DOHH2 (cell line): ENCODE measurements around the gene GAB2.

Source experiments
- H3F3A ChIP-seq: fragments of 200-600 bp; sonication (generic), shearing (Covaris generic); 2 replicates; pipeline ENCODE4 v1.6.0; 2016; ENCODE audit warnings: antibody characterized with exemption, mild to moderate bottlenecking; ENCODE audit not compliant: control insufficient read depth, insufficient read depth
- H3K27ac ChIP-seq: fragments of 200-600 bp; sonication (generic); 2 replicates; pipeline ENCODE4 v1.5.1; 2014; ENCODE audit warnings: low read depth, mild to moderate bottlenecking, low read length, moderate library complexity
- H3K27me3 ChIP-seq: fragments of 200-600 bp; sonication (generic); 2 replicates; pipeline ENCODE4 v1.6.1; 2014; ENCODE audit warnings: mild to moderate bottlenecking, low read length, mixed read lengths; ENCODE audit not compliant: control insufficient read depth
- H3K36me3 ChIP-seq: fragments of 200-600 bp; sonication (generic); 2 replicates; pipeline ENCODE4 v1.6.1; 2014; ENCODE audit warnings: mild to moderate bottlenecking, low read length, moderate library complexity, mixed read lengths; ENCODE audit not compliant: control insufficient read depth
- H3K4me1 ChIP-seq: fragments of 200-600 bp; sonication (generic); 2 replicates; pipeline ENCODE4 v1.6.1; 2014; ENCODE audit warnings: mild to moderate bottlenecking, low read length, mixed read lengths; ENCODE audit not compliant: control insufficient read depth
- H3K4me2 ChIP-seq: fragments of 200-600 bp; sonication (generic); 2 replicates; pipeline ENCODE4 v1.6.0; 2014; ENCODE audit warnings: mild to moderate bottlenecking, low read length, moderate library complexity
- H3K4me3 ChIP-seq: fragments of 200-600 bp; sonication (generic); 2 replicates; pipeline ENCODE4 v1.5.1; 2014; ENCODE audit warnings: mild to moderate bottlenecking, low read length, mixed read lengths
- H3K79me2 ChIP-seq: fragments of 200-600 bp; sonication (generic); 2 replicates; pipeline ENCODE4 v1.6.1; 2014; ENCODE audit warnings: mild to moderate bottlenecking, low read length, mixed read lengths; ENCODE audit not compliant: control insufficient read depth
- H3K9me2 ChIP-seq: fragments of 200-600 bp; sonication (generic); replicated peaks from 2 replicates; pipeline ENCODE4 v1.6.1; 2014; ENCODE audit warnings: mild to moderate bottlenecking, low read length, mixed read lengths; ENCODE audit not compliant: control insufficient read depth
- H3K9me3 ChIP-seq: fragments of 200-600 bp; sonication (generic); 2 replicates; pipeline ENCODE4 v1.6.1; 2014; ENCODE audit warnings: antibody characterized with exemption, low read length, mixed read lengths; ENCODE audit not compliant: control insufficient read depth, insufficient read depth
- H4K20me1 ChIP-seq: fragments of 200-600 bp; sonication (generic); 2 replicates; pipeline ENCODE4 v1.6.0; 2014; ENCODE audit warnings: low read depth, mild to moderate bottlenecking, antibody characterized with exemption, low read length, moderate library complexity; ENCODE audit not compliant: control insufficient read depth, insufficient read depth
- CTCF ChIP-seq: fragments of 200-600 bp; sonication (generic); IDR thresholded peaks from one replicate; pipeline ENCODE4 v1.5.1; 2014; ENCODE audit warnings: antibody characterized with exemption, mild to moderate bottlenecking, low read depth, low read length; ENCODE audit not compliant: poor library complexity, severe bottlenecking
- EZH2phosphoT487 ChIP-seq: fragments of 200-600 bp; sonication (generic); IDR thresholded peaks from 2 replicates; pipeline ENCODE4 v1.6.1; 2017; ENCODE audit warnings: borderline replicate concordance, mild to moderate bottlenecking, antibody characterized with exemption, low read length, moderate library complexity, mixed read lengths

GAB2 gene

GRCh38 chr11:78310500-78310909 is 107.1 kb downstream of the GAB2 start:
- Histone ChIP-seq H3K79me2 (no peaks in the 10 kb centered on the region), H3K4me3 (no peak overlapping the region), H3K36me3 (no peaks in the 10 kb centered on the region), H3K9me3 (no peaks in the 10 kb centered on the region), H3K27ac (no peak overlapping the region), H3K27me3 (peaks cover 3% of the 10 kb centered on the region), H3K9me2 (no peaks in the 10 kb centered on the region), H3K4me1 (peaks cover 5% of the 10 kb centered on the region), H3F3A (no peaks in the 10 kb centered on the region), H3K4me2 (0 out of 2 replicates have a peak overlapping the region, but pooled peaks have one; percentile 19), H4K20me1 (no peaks in the 10 kb centered on the region)
- TF ChIP-seq CTCF (no peak), EZH2phosphoT487 (no peak)

- no peak overlapping the region for H3K27ac ChIP-seq
- no peaks in the 10 kb centered on the region for H3K9me2 ChIP-seq
- no peak overlapping the region for H3K4me3 ChIP-seq
- no peak overlapping the region for H3K4me2 ChIP-seq
- peaks cover 4% of the 10 kb centered on the region for H3K27me3 ChIP-seq
- H3K79me2 ChIP-seq: no peaks in the 10 kb centered on the region
- no peaks in the 10 kb centered on the region for H3K4me1 ChIP-seq
- H4K20me1 ChIP-seq: no peaks in the 10 kb centered on the region
- TF ChIP-seq CTCF: no peak
- no peak for TF ChIP-seq EZH2phosphoT487
- no peaks in the 10 kb centered on the region for H3F3A ChIP-seq
- no peaks in the 10 kb centered on the region for H3K9me3 ChIP-seq
- H3K36me3 ChIP-seq: no peaks in the 10 kb centered on the region
Observed at GRCh38 chr11:78304201-78304600, 113.4 kb downstream of the GAB2 start.

GRCh38 chr11:78300108-78300839 is 117.3 kb downstream of the GAB2 start:
- H3K4me1 ChIP-seq: no peaks in the 10 kb centered on the region
- H3K79me2 ChIP-seq: no peaks in the 10 kb centered on the region
- H3K9me3 ChIP-seq: no peaks in the 10 kb centered on the region
- no peaks in the 10 kb centered on the region for H3F3A ChIP-seq
- H4K20me1 ChIP-seq: no peaks in the 10 kb centered on the region
- TF ChIP-seq CTCF: no peak
- no peak for TF ChIP-seq EZH2phosphoT487
- no peaks in the 10 kb centered on the region for H3K36me3 ChIP-seq
- H3K4me2 ChIP-seq: no peak overlapping the region
- H3K9me2 ChIP-seq: no peaks in the 10 kb centered on the region
- H3K4me3 ChIP-seq: no peak overlapping the region
- peaks cover 4% of the 10 kb centered on the region for H3K27me3 ChIP-seq
- no peak overlapping the region for H3K27ac ChIP-seq
